ENCODE results near the gene DIP2B. TPM values are rescaled to one million over a fixed set of nuclear protein-coding genes. Genes with fewer than 3 reads are reported as not detected.

The DIP2B gene
- total RNA-seq, 1 experiment from 2014 or later, result 20.0 TPM

- Histone ChIP-seq H3K79me2 (ENCODE audit: insufficient read depth, low read length) (no peaks in the 10 kb centered on the region; the same call in 1 of the 2 replicates), H3K23me2 (ENCODE audit: insufficient read length, low read depth, low read length, poor library complexity, severe bottlenecking) (no peaks in the 10 kb centered on the region), H3K4me2 (ENCODE audit: insufficient read depth, insufficient read length, low read length) (no peak overlapping the region), H2AK5ac (ENCODE audit: insufficient read length, low read length) (no peak overlapping the region), H4K91ac (ENCODE audit: insufficient read length, low read depth, low read length) (no peak overlapping the region), H3K9me3 (ENCODE audit: control insufficient read depth, low read depth, low read length) (no peaks in the 10 kb centered on the region), H2BK5ac (ENCODE audit: insufficient read length, low read length) (no peak overlapping the region), H3K27ac (ENCODE audit: insufficient read length, low read depth, low read length) (no peak overlapping the region), H4K5ac (ENCODE audit: insufficient read length, low read depth, low read length) (no peak overlapping the region), H4K8ac (replicated peaks; ENCODE audit: insufficient read length, low read depth, low read length) (no peak overlapping the region), H2AFZ (ENCODE audit: low read length) (no peak overlapping the region), H2BK15ac (ENCODE audit: low read depth, low read length) (no peak overlapping the region), H3K27me3 (ENCODE audit: insufficient read depth, low read length) (no peaks in the 10 kb centered on the region), H3T11ph (ENCODE audit: low read length) (no peak overlapping the region), H2BK12ac (ENCODE audit: insufficient read length, low read depth, low read length) (no peak overlapping the region), H3K56ac (ENCODE audit: insufficient read length, low read depth, low read length) (no peak overlapping the region), H2BK120ac (ENCODE audit: low read depth, low read length, poor library complexity, severe bottlenecking) (no peak overlapping the region), H3K4ac (ENCODE audit: low read depth, low read length) (no peak overlapping the region), H2BK20ac (ENCODE audit: low read depth, low read length, poor library complexity, severe bottlenecking) (no peak overlapping the region), H4K20me1 (ENCODE audit: control insufficient read depth, insufficient read depth, insufficient read length) (no peaks in the 10 kb centered on the region), H3K9ac (ENCODE audit: extremely low read depth, insufficient read length, low read length) (no peak overlapping the region), H3K14ac (ENCODE audit: insufficient read depth, low read length) (no peak overlapping the region), H3K18ac (ENCODE audit: insufficient read length, low read depth, low read length) (no peak overlapping the region), H3K4me1 (ENCODE audit: insufficient read depth, low read length) (peaks cover 8% of the 10 kb centered on the region; the same call in 1 of the 2 replicates), H3K23ac (ENCODE audit: insufficient read length, low read depth, low read length) (no peak overlapping the region), H3K79me1 (ENCODE audit: insufficient read depth, low read depth, low read length, poor library complexity, severe bottlenecking) (peaks cover 2% of the 10 kb centered on the region)
- Mint-ChIP-seq H3K4me1 (peaks cover 36 to 48% of the 10 kb centered on the region in 2 experiments), H3K27me3 (ENCODE audit: low read depth) (no peaks in the 10 kb centered on the region), H3K4me3 (no peak overlapping the region), H3K27ac (peak overlapping the region in 1 of 3 experiments; percentile 51; a peak in 1 of 7 replicates), H3K9me3 (no peaks in the 10 kb centered on the region; a peak in 1 of 5 replicates), H3K36me3 (ENCODE audit: insufficient read depth in 1 of 3, low read depth in 3 of 3) (peaks cover 0 to 2% (median 0%) of the 10 kb centered on the region in 3 experiments; a peak in 1 of 7 replicates)
- no CpG with 5 or more reads among the region's 3 CpGs for WGBS (ENCODE audit: extremely low coverage, insufficient read length, low lambda C conversion rate)
- DNase-seq, result no peak
- TF ChIP-seq, protein P1, sequence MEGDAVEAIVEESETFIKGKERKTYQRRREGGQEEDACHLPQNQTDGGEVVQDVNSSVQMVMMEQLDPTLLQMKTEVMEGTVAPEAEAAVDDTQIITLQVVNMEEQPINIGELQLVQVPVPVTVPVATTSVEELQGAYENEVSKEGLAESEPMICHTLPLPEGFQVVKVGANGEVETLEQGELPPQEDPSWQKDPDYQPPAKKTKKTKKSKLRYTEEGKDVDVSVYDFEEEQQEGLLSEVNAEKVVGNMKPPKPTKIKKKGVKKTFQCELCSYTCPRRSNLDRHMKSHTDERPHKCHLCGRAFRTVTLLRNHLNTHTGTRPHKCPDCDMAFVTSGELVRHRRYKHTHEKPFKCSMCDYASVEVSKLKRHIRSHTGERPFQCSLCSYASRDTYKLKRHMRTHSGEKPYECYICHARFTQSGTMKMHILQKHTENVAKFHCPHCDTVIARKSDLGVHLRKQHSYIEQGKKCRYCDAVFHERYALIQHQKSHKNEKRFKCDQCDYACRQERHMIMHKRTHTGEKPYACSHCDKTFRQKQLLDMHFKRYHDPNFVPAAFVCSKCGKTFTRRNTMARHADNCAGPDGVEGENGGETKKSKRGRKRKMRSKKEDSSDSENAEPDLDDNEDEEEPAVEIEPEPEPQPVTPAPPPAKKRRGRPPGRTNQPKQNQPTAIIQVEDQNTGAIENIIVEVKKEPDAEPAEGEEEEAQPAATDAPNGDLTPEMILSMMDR (conservative IDR thresholded peaks at IDR 0.05), result no peak
These were observed 65.1 kb downstream of the DIP2B start for GRCh38 chr12:50569876-50570275.

All from H9 (cell line).